HepG2 (cell line): ENCODE measurements around the gene IKZF5. TPM values are rescaled to one million over a fixed set of nuclear protein-coding genes. Genes with fewer than 3 reads are reported as not detected.

ENCODE experiments used
- ARID3A ChIP-seq: IDR thresholded peaks from 2 replicates; pipeline ENCODE4 v1.6.1; 2012; ENCODE audit warnings: low read depth, low read length, improper control_type of control experiment
- ATAD3A ChIP-seq: sonication (generic); formaldehyde crosslinking; IDR thresholded peaks from 2 replicates; pipeline ENCODE4 v1.4.0; 2020; ENCODE audit warnings: missing genetic modification reagents
- CCAR2 ChIP-seq: fragments of 200-400 bp; formaldehyde crosslinking; optimal IDR thresholded peaks from 2 replicates; pipeline ENCODE3; 2018; ENCODE audit warnings: low read depth, mild to moderate bottlenecking, low read length, moderate library complexity
- CSRNP2 ChIP-seq: sonication (generic); formaldehyde crosslinking; conservative IDR thresholded peaks from 2 replicates; pipeline ENCODE4 v1.8.0; 2022; ENCODE audit warnings: low read depth, missing genetic modification reagents
- ETV6 ChIP-seq: sonication (generic); formaldehyde crosslinking; conservative IDR thresholded peaks from 2 replicates; pipeline ENCODE4 v1.4.0; 2020; ENCODE audit warnings: missing genetic modification reagents
- FOSL2 ChIP-seq: sonication (generic); formaldehyde crosslinking; IDR thresholded peaks from 2 replicates; pipeline ENCODE4 v1.4.0; 2020; ENCODE audit warnings: missing genetic modification reagents
- HMG20A ChIP-seq: IDR thresholded peaks from 2 replicates; pipeline ENCODE4 v1.6.1; 2016; ENCODE audit warnings: borderline replicate concordance
- KAT7 ChIP-seq: IDR thresholded peaks from 2 replicates; pipeline ENCODE4 v1.6.1; 2018; ENCODE audit warnings: borderline replicate concordance, missing compliant biosample characterization
- KLF15 ChIP-seq: sonication (generic); formaldehyde crosslinking; IDR thresholded peaks from 2 replicates; pipeline ENCODE4 v1.8.1; 2023; ENCODE audit warnings: borderline replicate concordance, mild to moderate bottlenecking, inconsistent platforms, missing genetic modification reagents, mixed read lengths
- MEF2D ChIP-seq: sonication (generic); formaldehyde crosslinking; IDR thresholded peaks from 2 replicates; pipeline ENCODE4 v1.5.1; 2020; ENCODE audit warnings: mild to moderate bottlenecking, missing genetic modification reagents
- NCOA1 ChIP-seq: sonication (generic); formaldehyde crosslinking; IDR thresholded peaks from 2 replicates; pipeline ENCODE4 v1.9.0; 2021; ENCODE audit warnings: missing genetic modification reagents
- PAWR ChIP-seq: sonication (generic); formaldehyde crosslinking; IDR thresholded peaks from 2 replicates; pipeline ENCODE4 v1.4.0; 2020; ENCODE audit warnings: missing genetic modification reagents, mild to moderate bottlenecking, borderline replicate concordance
- SIX4 ChIP-seq: sonication (generic); formaldehyde crosslinking; IDR thresholded peaks from 2 replicates; pipeline ENCODE4 v1.4.0; 2020; ENCODE audit warnings: missing genetic modification reagents
- SUZ12 ChIP-seq: fragments of 150-350 bp; IDR thresholded peaks from 2 replicates; pipeline ENCODE4 v1.6.1; 2014; ENCODE audit warnings: low read depth, low read length
- U2AF1 ChIP-seq: fragments of 200-400 bp; formaldehyde crosslinking; optimal IDR thresholded peaks from 2 replicates; pipeline ENCODE3; 2017; ENCODE audit warnings: mild to moderate bottlenecking, low read depth, low read length
- YEATS2 ChIP-seq: sonication (generic); formaldehyde crosslinking; IDR thresholded peaks from 2 replicates; pipeline ENCODE4 v1.4.0; 2020; ENCODE audit warnings: missing genetic modification reagents, borderline replicate concordance
- ZBTB34 ChIP-seq: sonication (generic); formaldehyde crosslinking; IDR thresholded peaks from 2 replicates; pipeline ENCODE4 v1.8.0; 2022; ENCODE audit warnings: mild to moderate bottlenecking, missing genetic modification reagents
- ZBTB38 ChIP-seq: sonication (generic); formaldehyde crosslinking; IDR thresholded peaks from 2 replicates; pipeline ENCODE4 v1.5.1; 2020; ENCODE audit warnings: mild to moderate bottlenecking, missing genetic modification reagents
- ZBTB7B ChIP-seq: sonication (generic); formaldehyde crosslinking; IDR thresholded peaks from 2 replicates; pipeline ENCODE4 v1.4.0; 2020; ENCODE audit warnings: missing genetic modification reagents
- ZC3H13 ChIP-seq: sonication (generic); formaldehyde crosslinking; IDR thresholded peaks from 2 replicates; pipeline ENCODE4 v1.8.1; 2023; ENCODE audit warnings: mild to moderate bottlenecking, missing genetic modification reagents, moderate library complexity
- ZFY ChIP-seq: sonication (generic); formaldehyde crosslinking; IDR thresholded peaks from 2 replicates; pipeline ENCODE4 v1.4.0; 2020; ENCODE audit warnings: missing genetic modification reagents
- ZMYM2 ChIP-seq: sonication (generic); formaldehyde crosslinking; IDR thresholded peaks from 2 replicates; pipeline ENCODE4 v1.8.0; 2022; ENCODE audit warnings: mild to moderate bottlenecking, missing genetic modification reagents
- ZNF12 ChIP-seq: sonication (generic); formaldehyde crosslinking; IDR thresholded peaks from 2 replicates; pipeline ENCODE4 v1.5.0; 2020; ENCODE audit warnings: missing genetic modification reagents
- ZNF292 ChIP-seq: sonication (generic); formaldehyde crosslinking; IDR thresholded peaks from 2 replicates; pipeline ENCODE4 v1.8.1; 2022; ENCODE audit warnings: mild to moderate bottlenecking, low read depth, missing genetic modification reagents, borderline replicate concordance
- ZNF446 ChIP-seq: sonication (generic); formaldehyde crosslinking; IDR thresholded peaks from 2 replicates; pipeline ENCODE4 v1.5.0; 2020; ENCODE audit warnings: mild to moderate bottlenecking, missing genetic modification reagents
- polyA plus RNA-seq, 8 experiments: library from polyadenylated mRNA; depleted of rRNA in 3 of 8; stranded (reverse) in 7 of 8; unstranded in 1 of 8; fragments of >200 nt; fragmentation: Illumina TruSeq in 4 of 8; extraction: Trizol in 4 of 8; gene quantifications; 2 replicates each; pipeline versions ENCODE4 v1.2.1 to v1.2.3, GENCODE V29; 2011 to 2016; ENCODE audit warnings: low read depth in 4 of 8, missing spikeins in 1 of 8, mixed read lengths in 1 of 8; ENCODE audit not compliant: insufficient read depth in 1 of 8
- total RNA-seq, 5 experiments: library from RNA; depleted of rRNA; stranded (reverse); fragments of >200 nt; fragmentation: Illumina TruSeq; extraction: Trizol; gene quantifications; 2 replicates each; pipeline ENCODE4 v1.2.3, GENCODE V29; 2016; ENCODE audit warnings: low read depth in 1 of 5
- TF ChIP-seq, protein P1 (sequence below): sonication (generic); formaldehyde crosslinking; IDR thresholded peaks from 2 replicates; pipeline ENCODE4 v1.5.0; 2020; ENCODE audit warnings: missing genetic modification reagents, mild to moderate bottlenecking, borderline replicate concordance

Gene IKZF5
- total and polyA plus RNA-seq, 2 of the 13 experiments (the other 11 are each of a cell fraction or from before 2014, with no cell fraction given): 3.7 to 12.0 TPM

- TF ChIP-seq NCOA1 (CRISPR knock-in tag) (0 out of 2 replicates have a peak, but pooled peaks have one; percentile 42), U2AF1 (peak; percentile 92), YEATS2 (peak; percentile 95), ZNF446 (CRISPR knock-in tag) (peak; percentile 93), CSRNP2 (CRISPR knock-in tag) (no peak), PAWR (CRISPR knock-in tag) (no peak), KLF15 (CRISPR knock-in tag) (peak; percentile 76), HMG20A (CRISPR knock-in tag) (peak; percentile 26; the same call in 1 of the 2 replicates), ARID3A (peak; percentile 43; the same call in 1 of the 2 replicates), MEF2D (CRISPR knock-in tag) (peak; percentile 94), ZFY (CRISPR knock-in tag) (peak; percentile 83), ZBTB7B (CRISPR knock-in tag) (peak; percentile 59; the same call in 1 of the 2 replicates), ZBTB38 (CRISPR knock-in tag) (peak; percentile 92), ATAD3A (CRISPR knock-in tag) (no peak), ZNF12 (CRISPR knock-in tag) (peak; percentile 56; the same call in 1 of the 2 replicates), SIX4 (no peak; the same call in none of the 2 replicates), ETV6 (peak; percentile 89), SUZ12 (no peak), KAT7 (CRISPR knock-in tag) (peak; percentile 98), ZNF292 (CRISPR knock-in tag) (peak; percentile 62; the same call in 1 of the 2 replicates), ZC3H13 (CRISPR knock-in tag) (peak; percentile 70; the same call in 1 of the 2 replicates), FOSL2 (CRISPR knock-in tag) (peak; percentile 63), CCAR2 (peak; percentile 58), ZBTB34 (CRISPR knock-in tag) (peak; percentile 81), ZMYM2 (CRISPR knock-in tag) (peak; percentile 87; the same call in 1 of the 2 replicates)
- TF ChIP-seq, protein P1, sequence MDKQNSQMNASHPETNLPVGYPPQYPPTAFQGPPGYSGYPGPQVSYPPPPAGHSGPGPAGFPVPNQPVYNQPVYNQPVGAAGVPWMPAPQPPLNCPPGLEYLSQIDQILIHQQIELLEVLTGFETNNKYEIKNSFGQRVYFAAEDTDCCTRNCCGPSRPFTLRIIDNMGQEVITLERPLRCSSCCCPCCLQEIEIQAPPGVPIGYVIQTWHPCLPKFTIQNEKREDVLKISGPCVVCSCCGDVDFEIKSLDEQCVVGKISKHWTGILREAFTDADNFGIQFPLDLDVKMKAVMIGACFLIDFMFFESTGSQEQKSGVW (CRISPR knock-in tag): no peak
These were observed 54.5 kb downstream of the IKZF5 start, which contains the start of gene C10orf88 (continued) for GRCh38 chr10:122953902-122954730.
